ENCODE data around the gene RANGAP1. TPM values are rescaled to one million over a fixed set of nuclear protein-coding genes. Genes with fewer than 3 reads are reported as not detected.

RANGAP1 gene
- total RNA-seq, 1 experiment from 2014 or later: 177 TPM

- BruUV-seq (replicated peaks): no TSS peak
- peaks cover 47% of the 10 kb centered on the region for H3K36me3 ChIP-seq (ENCODE audit: insufficient read depth, low read length, poor library complexity, severe bottlenecking)
- intact Hi-C loops (cut with micrococcal nuclease; ENCODE audit: unreplicated experiment): no loop called here
- no peaks in the 10 kb centered on the region for H3K27me3 ChIP-seq (replicated peaks; ENCODE audit: insufficient read depth, low read depth, low read length, poor library complexity)
- no peak overlapping the region for H3K4me3 ChIP-seq (ENCODE audit: low read depth, low read length, poor library complexity, severe bottlenecking)
- TF ChIP-seq CTCF (conservative IDR thresholded peaks at IDR 0.05; ENCODE audit: low read depth, low read length): no peak
- TF ChIP-seq EZH2 (IDR thresholded peaks at IDR 0.05; ENCODE audit: borderline replicate concordance, low read depth, low read length, poor library complexity, severe bottlenecking): no peak
- no peaks in the 10 kb centered on the region for H3K9me3 ChIP-seq (ENCODE audit: low read depth, low read length, poor library complexity, severe bottlenecking)
- ChIA-PET CTCF (interaction anchor here (0.5 kb wide), 1 partner anchor 305 kb away, joined by 5 read pairs; no protein-coding TSS in a partner anchor), POLR2A (ENCODE audit: low non-redundant PET) (no interaction called here)
- DNase-seq (ENCODE audit: low spot score): no peak
- H3K27ac ChIP-seq (ENCODE audit: low read depth, low read length, poor library complexity, severe bottlenecking): no peak overlapping the region
- H3K4me1 ChIP-seq (ENCODE audit: insufficient read depth, low read length, poor library complexity, severe bottlenecking): no peaks in the 10 kb centered on the region
Measured at GRCh38 chr22:41327124-41327523, 41.1 kb upstream of the RANGAP1 start.

- Histone ChIP-seq H3K27me3 (replicated peaks; ENCODE audit: insufficient read depth, low read depth, low read length, poor library complexity) (no peaks in the 10 kb centered on the region), H3K4me1 (ENCODE audit: insufficient read depth, low read length, poor library complexity, severe bottlenecking) (no peaks in the 10 kb centered on the region), H3K9me3 (ENCODE audit: low read depth, low read length, poor library complexity, severe bottlenecking) (no peaks in the 10 kb centered on the region), H3K27ac (ENCODE audit: low read depth, low read length, poor library complexity, severe bottlenecking) (no peak overlapping the region), H3K4me3 (ENCODE audit: low read depth, low read length, poor library complexity, severe bottlenecking) (no peak overlapping the region), H3K36me3 (ENCODE audit: insufficient read depth, low read length, poor library complexity, severe bottlenecking) (peaks cover 42% of the 10 kb centered on the region)
- ChIA-PET POLR2A (ENCODE audit: low non-redundant PET) (no interaction called here), CTCF (no interaction called here)
- no peak for DNase-seq (ENCODE audit: low spot score)
- no TSS peak for BruUV-seq (replicated peaks)
- intact Hi-C loops (cut with micrococcal nuclease; ENCODE audit: unreplicated experiment): no loop called here
- no peak for TF ChIP-seq CTCF (conservative IDR thresholded peaks at IDR 0.05; ENCODE audit: low read depth, low read length)
- TF ChIP-seq EZH2 (IDR thresholded peaks at IDR 0.05; ENCODE audit: borderline replicate concordance, low read depth, low read length, poor library complexity, severe bottlenecking): no peak
Measured at GRCh38 chr22:41324821-41325528, 39.0 kb upstream of the RANGAP1 start.

DNA sequence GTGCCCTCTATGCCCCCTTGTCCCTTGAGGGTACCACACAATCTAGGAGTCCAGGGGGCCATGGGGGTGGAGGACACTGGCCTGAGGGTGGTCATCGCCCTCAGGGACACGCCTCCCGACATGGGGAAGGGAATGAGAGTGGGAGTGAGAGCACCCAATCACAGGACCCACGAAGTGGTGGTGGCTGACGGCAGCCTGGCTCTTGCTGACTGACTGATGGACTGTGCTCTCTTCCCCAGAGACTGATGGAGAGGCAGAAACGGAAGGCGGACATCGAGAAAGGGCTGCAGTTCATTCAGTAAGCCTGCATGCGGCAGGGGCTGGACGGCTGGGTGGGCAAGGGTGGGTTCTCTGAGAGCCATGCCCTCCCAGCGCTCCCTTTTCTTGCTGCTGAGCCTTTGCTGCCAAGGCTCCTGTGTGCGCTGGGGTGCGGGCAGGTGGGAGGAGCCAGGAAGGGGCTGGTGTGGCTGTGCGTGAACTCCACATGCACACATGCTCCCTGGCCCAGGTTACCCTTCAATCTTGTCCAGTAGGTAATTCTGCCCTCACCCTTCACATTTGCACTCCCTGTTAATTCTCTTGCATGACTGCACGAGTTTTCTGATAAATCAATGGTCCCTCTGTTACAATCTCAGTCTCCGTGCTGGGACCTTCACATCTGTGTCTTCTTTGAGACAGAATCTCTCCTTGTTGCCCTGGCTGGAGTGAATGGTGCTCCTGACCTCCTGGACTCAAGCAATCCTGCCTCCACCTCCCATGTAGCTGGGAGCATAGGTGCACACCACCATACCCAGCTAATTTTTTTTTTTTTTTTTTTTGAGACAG lies 34.6 kb upstream of the RANGAP1 start:
- TF ChIP-seq CTCF (conservative IDR thresholded peaks at IDR 0.05; ENCODE audit: low read depth, low read length): no peak
- TF ChIP-seq EZH2 (IDR thresholded peaks at IDR 0.05; ENCODE audit: borderline replicate concordance, low read depth, low read length, poor library complexity, severe bottlenecking): no peak
- peaks cover 12% of the 10 kb centered on the region for H3K36me3 ChIP-seq (ENCODE audit: insufficient read depth, low read length, poor library complexity, severe bottlenecking)

More for the DNA sequence above, 34.6 kb upstream of the RANGAP1 start:
- H3K27ac ChIP-seq (ENCODE audit: low read depth, low read length, poor library complexity, severe bottlenecking): no peak overlapping the region
- DNase-seq (ENCODE audit: low spot score): no peak
- H3K4me1 ChIP-seq (ENCODE audit: insufficient read depth, low read length, poor library complexity, severe bottlenecking): no peaks in the 10 kb centered on the region
- no peaks in the 10 kb centered on the region for H3K27me3 ChIP-seq (replicated peaks; ENCODE audit: insufficient read depth, low read depth, low read length, poor library complexity)
- POLR2A ChIA-PET (ENCODE audit: low non-redundant PET): interaction anchor here (0.6 kb wide), 1 partner anchor 300 kb away, joined by 3 read pairs; the partner anchor contains the start of gene DESI1
- intact Hi-C loops (cut with micrococcal nuclease; ENCODE audit: unreplicated experiment): no loop called here
- no TSS peak for BruUV-seq (replicated peaks)
- CTCF ChIA-PET: interaction anchor here (0.7 kb wide), 1 partner anchor 222 kb away, joined by 3 read pairs; no protein-coding TSS in a partner anchor
- H3K9me3 ChIP-seq (ENCODE audit: low read depth, low read length, poor library complexity, severe bottlenecking): no peaks in the 10 kb centered on the region
- H3K4me3 ChIP-seq (ENCODE audit: low read depth, low read length, poor library complexity, severe bottlenecking): no peak overlapping the region
